GM12872 (cell line): Measurements from ENCODE around the gene IQCM.

Source experiments
- TF ChIP-seq, protein P1 (sequence below): IDR thresholded peaks from 3 replicates; pipeline ENCODE4 v1.5.1; 2011; ENCODE audit warnings: low read depth, mild to moderate bottlenecking, low read length, moderate library complexity; ENCODE audit not compliant: insufficient read depth

Gene IQCM

DNA sequence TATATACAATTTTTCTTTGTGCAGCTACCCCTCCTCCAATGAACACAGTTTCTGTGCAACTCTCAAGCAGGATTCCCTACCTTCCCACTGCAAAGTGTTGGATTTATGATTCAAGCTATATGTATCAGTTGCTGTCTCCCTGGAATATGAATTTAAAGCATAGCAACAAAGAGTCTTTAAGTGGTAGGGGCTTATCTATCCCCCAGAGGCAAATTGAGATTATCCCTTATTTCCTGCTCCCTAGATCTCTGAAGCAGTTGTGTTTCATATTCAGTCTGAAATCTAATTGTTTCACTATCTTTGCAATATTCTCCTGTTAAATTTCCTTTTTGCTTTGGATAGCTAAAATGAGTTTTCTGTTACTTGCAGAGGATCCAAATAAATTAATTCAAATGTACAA, 263.0 kb downstream of the IQCM start:
- TF ChIP-seq, protein P1, sequence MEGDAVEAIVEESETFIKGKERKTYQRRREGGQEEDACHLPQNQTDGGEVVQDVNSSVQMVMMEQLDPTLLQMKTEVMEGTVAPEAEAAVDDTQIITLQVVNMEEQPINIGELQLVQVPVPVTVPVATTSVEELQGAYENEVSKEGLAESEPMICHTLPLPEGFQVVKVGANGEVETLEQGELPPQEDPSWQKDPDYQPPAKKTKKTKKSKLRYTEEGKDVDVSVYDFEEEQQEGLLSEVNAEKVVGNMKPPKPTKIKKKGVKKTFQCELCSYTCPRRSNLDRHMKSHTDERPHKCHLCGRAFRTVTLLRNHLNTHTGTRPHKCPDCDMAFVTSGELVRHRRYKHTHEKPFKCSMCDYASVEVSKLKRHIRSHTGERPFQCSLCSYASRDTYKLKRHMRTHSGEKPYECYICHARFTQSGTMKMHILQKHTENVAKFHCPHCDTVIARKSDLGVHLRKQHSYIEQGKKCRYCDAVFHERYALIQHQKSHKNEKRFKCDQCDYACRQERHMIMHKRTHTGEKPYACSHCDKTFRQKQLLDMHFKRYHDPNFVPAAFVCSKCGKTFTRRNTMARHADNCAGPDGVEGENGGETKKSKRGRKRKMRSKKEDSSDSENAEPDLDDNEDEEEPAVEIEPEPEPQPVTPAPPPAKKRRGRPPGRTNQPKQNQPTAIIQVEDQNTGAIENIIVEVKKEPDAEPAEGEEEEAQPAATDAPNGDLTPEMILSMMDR = no peak

DNA sequence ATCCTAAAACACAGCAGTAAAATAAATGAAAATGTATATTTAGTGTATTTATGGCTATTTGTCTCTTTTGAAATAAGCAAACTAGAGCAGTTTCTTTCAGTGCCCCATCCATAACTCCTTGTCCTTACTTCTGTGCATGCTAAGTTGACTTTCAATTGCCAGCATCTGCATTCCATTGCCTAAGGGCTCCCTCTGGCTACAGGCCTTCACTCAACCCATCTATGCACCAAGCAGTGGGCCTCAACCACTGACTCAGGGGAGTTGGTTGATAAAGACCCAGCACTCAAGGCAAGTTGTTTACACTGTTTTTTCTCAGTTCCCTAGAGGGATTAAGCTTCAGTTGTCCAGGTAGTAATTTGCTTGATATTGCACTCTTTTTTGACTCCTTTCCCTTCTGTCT, 265.7 kb downstream of the IQCM start:
- TF ChIP-seq, protein P1 = no peak

DNA sequence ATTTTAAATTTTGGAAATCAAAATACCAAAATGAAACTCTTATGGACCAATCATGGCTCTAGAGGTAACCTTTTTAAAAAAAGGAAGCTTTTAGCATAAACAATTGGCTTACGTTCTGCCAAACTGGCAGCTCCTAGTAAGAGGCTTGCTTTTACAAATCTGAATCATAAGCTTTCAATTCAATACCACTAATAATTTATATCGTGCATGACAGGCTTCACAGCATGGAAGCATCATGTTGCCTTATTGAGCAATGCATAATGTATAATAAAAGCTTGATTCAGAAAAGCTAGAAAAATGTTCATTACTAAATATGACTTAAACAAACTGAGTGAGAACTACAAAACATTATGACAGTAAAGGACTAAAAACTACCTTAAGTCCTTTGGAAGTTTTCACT, 280.9 kb downstream of the IQCM start:
- TF ChIP-seq, protein P1 = no peak

DNA sequence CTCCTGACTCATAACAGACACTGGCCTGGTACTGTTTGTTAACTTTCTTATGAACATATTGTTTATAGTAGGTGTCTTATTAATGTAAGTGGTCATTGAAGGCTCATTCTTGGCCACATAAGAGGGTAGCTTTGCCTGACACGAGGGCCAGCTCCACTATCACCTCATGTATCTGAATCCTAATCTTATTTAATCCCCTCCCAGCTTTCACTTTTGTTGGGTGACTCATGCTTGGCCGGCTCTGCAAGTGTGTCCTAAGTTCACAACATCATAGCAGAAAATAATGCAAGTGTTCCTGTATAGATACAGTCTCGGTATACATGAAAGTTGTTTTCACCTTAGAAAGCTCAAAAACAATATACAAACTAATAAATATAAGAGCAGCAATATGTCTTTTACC, 283.8 kb downstream of the IQCM start:
- TF ChIP-seq, protein P1 = no peak

DNA sequence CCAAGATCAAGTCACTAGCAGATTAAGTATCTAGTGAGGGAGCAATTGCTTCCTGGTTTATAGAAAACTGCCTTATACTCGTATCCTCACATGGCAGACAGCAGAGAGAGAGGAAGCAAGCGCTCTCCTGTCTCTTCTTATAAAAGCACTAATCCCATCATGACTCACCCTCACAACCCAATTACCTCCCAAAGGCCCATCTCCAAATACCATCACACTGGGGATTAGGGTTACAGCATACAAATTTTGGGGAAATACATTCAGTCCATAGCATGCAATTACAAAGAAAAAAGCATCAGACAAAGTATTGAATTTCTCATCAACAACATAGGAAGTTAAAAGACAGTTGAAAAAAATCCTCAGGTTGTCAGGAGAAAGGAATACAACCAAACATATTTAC, 292.6 kb downstream of the IQCM start:
- TF ChIP-seq, protein P1 = no peak

DNA sequence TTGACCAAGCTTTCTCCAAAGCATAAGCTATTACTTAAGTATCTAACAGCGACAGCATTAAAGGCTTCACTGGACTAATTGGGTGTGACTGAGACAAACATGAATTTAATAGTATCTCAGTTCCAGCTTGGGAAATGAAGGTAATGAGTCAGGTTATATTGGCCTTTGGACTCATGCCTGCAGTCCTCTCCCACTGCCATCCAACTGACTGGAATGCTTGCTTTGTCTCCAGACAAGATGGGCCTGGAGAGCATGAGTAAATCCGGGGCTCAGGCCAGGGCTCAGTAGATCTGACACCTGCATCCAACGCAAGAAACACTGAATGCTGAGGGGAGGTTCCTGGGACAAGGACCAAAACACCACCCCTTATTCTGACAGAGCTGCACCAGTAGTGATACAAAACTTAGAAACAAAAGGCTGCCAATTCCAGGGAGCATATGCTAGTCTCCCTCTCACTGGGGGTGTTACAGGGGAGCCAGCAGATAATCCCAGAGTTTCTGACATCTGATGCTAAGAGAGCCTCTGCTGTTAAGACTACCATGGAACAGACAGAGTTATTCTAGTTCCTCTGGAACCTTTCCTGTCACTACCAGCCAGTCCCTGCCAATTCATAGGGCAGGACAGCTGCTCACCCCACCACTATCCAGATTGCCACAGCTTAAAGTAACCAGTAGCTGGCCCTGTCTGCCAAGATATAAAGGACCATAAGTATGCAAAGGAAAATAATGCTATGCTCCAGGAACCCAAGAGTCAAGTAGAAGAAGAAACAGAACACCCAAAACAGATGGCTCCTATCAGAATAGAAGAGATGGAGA, 293.8 kb downstream of the IQCM start:
- TF ChIP-seq, protein P1 = no peak

DNA sequence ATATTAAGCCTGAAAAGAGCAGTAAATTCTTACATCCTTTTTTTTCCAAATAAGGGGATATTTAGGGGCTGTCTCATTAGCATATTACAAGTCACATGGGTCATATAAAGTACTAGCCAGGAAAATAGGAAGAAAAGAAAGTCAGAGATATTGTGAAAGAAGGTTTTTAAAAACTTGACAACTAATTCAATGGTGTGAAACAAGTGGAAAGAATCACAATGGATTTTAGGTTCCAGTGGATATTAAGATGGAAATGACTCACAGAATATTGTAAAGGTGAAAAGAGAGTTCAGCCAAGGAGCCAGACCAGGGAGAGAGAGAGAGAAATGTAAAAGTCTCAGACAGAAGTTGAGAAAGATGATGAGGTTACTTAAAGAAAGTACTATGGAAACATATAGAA, 297.2 kb downstream of the IQCM start:
- TF ChIP-seq, protein P1 = no peak
